Left lobe of liver (tissue), 1 donor: ENCODE results near the gene PES1. TPM values are rescaled to one million over a fixed set of nuclear protein-coding genes. Genes with fewer than 3 reads are reported as not detected.

Experiments
- total RNA-seq: library from RNA; stranded (reverse); gene quantifications from one replicate; pipeline ENCODE4 v1.2.1, GENCODE V29; 2021
- donor health status: DM: no; HTN: yes; CAD: no.

Gene PES1
- total RNA-seq, 1 donor from 2014 or later, result 22.4 TPM

Other genes with a start within 250 kb of the PES1 start
- 73.3 TPM for gene SF3A1, start 235.0 kb downstream of the PES1 start, total RNA-seq
- gene CCDC157, start 234.9 kb downstream of the PES1 start, total RNA-seq, result 0.78 TPM
- gene RNF215, start 204.5 kb downstream of the PES1 start, total RNA-seq, result 8.7 TPM
- 252 TPM for gene SEC14L2, start 194.9 kb downstream of the PES1 start, total RNA-seq
- 6.3 TPM for gene MTFP1, start 166.1 kb downstream of the PES1 start, total RNA-seq
- 0.60 TPM for gene SEC14L3, start 119.9 kb downstream of the PES1 start, total RNA-seq
- 29.1 TPM for gene SEC14L4, start 86.2 kb downstream of the PES1 start, total RNA-seq
- gene SEC14L6, start 45.2 kb downstream of the PES1 start, total RNA-seq, result 0.08 TPM
- gene GAL3ST1, start 17.2 kb downstream of the PES1 start, total RNA-seq, result 1.4 TPM
- 12.3 TPM for gene TCN2, start 15.3 kb upstream of the PES1 start, total RNA-seq
- gene SLC35E4, start 43.9 kb upstream of the PES1 start, total RNA-seq, result 0.33 TPM
- 0.70 TPM for gene DUSP18, start 76.0 kb upstream of the PES1 start, total RNA-seq
- gene OSBP2, start 103.0 kb upstream of the PES1 start, total RNA-seq, result 0.63 TPM